Measurements from ENCODE around the gene SLC2A1.

- TF ChIP-seq, protein P1, sequence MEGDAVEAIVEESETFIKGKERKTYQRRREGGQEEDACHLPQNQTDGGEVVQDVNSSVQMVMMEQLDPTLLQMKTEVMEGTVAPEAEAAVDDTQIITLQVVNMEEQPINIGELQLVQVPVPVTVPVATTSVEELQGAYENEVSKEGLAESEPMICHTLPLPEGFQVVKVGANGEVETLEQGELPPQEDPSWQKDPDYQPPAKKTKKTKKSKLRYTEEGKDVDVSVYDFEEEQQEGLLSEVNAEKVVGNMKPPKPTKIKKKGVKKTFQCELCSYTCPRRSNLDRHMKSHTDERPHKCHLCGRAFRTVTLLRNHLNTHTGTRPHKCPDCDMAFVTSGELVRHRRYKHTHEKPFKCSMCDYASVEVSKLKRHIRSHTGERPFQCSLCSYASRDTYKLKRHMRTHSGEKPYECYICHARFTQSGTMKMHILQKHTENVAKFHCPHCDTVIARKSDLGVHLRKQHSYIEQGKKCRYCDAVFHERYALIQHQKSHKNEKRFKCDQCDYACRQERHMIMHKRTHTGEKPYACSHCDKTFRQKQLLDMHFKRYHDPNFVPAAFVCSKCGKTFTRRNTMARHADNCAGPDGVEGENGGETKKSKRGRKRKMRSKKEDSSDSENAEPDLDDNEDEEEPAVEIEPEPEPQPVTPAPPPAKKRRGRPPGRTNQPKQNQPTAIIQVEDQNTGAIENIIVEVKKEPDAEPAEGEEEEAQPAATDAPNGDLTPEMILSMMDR (IDR thresholded peaks at IDR 0.05): no peak
- no peak for TF ChIP-seq POLR2A (IDR thresholded peaks at IDR 0.05)
These were observed 82.7 kb downstream of the SLC2A1 start for GRCh38 chr1:42876009-42876408.

All from lower leg skin (tissue), 3 donors.